Body of pancreas (tissue), 4 donors: ENCODE measurements around the gene FGF14.

ENCODE experiments used
- POLR2A ChIP-seq, 3 donors: fragments of 450-650 bp; IDR thresholded peaks; one replicate each; pipeline ENCODE4 v1.6.1; 2016; ENCODE audit warnings: antibody characterized with exemption in 3 of 3, mild to moderate bottlenecking in 2 of 3
- TF ChIP-seq, protein P1 (sequence below), 7 experiments: fragments of 450-650 bp in 4 of 7; fragments of 200-600 bp in 3 of 7; sonication (generic) in 3 of 7; IDR thresholded peaks; one replicate each; pipeline ENCODE4 v1.5.1; 2016 to 2019; ENCODE audit warnings: antibody characterized with exemption in 7 of 7

DNA sequence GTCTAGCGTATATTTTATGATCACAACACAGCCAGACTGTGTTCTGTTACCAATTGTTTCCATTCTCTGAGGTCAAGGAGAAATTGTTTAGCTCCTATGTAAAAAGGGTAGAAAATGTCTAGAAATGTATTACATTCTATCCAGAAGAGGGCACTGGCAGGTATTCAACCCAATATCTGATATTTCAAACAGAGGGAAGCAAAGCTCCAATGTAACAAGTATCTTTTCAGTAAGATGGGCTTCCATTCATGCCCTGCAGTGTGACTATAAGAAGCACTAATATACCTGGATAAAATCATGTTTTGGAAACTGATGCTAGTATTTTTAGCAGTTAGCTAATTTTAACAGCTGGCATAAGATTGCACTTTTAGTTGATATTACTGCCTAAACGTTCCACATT lies 312.7 kb downstream of the FGF14 start:
- TF ChIP-seq, protein P1, sequence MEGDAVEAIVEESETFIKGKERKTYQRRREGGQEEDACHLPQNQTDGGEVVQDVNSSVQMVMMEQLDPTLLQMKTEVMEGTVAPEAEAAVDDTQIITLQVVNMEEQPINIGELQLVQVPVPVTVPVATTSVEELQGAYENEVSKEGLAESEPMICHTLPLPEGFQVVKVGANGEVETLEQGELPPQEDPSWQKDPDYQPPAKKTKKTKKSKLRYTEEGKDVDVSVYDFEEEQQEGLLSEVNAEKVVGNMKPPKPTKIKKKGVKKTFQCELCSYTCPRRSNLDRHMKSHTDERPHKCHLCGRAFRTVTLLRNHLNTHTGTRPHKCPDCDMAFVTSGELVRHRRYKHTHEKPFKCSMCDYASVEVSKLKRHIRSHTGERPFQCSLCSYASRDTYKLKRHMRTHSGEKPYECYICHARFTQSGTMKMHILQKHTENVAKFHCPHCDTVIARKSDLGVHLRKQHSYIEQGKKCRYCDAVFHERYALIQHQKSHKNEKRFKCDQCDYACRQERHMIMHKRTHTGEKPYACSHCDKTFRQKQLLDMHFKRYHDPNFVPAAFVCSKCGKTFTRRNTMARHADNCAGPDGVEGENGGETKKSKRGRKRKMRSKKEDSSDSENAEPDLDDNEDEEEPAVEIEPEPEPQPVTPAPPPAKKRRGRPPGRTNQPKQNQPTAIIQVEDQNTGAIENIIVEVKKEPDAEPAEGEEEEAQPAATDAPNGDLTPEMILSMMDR (IDR thresholded peaks at IDR 0.05), result no peak
- no peak for TF ChIP-seq POLR2A (IDR thresholded peaks at IDR 0.05)
